NCI-H82 treated with DMSO at 0.1 percent for 48 hours (cell line): ENCODE results near the gene KREMEN2.
A peak's percentile ranks its signal among the peaks of the same experiment; 100 is the strongest.
"Not testable (repeated sequence)": the region's sequence is repeated elsewhere in the genome, so short reads cannot be mapped to it uniquely, and the experiment has no call there.

ENCODE experiments used
- DNase-seq: peaks from one replicate; lab custom pipeline; 2025; ENCODE audit not compliant: unreplicated experiment; lab: John Stamatoyannopoulos, UW

KREMEN2 gene

GRCh38 chr16:2963723-2964474 lies at the start of gene KREMEN2:
TSS of gene KREMEN2 (plus strand) at chr16:2964275. CDS start at chr16:2964521, 246 bp downstream.
- peak; percentile 86 for DNase-seq

DNA sequence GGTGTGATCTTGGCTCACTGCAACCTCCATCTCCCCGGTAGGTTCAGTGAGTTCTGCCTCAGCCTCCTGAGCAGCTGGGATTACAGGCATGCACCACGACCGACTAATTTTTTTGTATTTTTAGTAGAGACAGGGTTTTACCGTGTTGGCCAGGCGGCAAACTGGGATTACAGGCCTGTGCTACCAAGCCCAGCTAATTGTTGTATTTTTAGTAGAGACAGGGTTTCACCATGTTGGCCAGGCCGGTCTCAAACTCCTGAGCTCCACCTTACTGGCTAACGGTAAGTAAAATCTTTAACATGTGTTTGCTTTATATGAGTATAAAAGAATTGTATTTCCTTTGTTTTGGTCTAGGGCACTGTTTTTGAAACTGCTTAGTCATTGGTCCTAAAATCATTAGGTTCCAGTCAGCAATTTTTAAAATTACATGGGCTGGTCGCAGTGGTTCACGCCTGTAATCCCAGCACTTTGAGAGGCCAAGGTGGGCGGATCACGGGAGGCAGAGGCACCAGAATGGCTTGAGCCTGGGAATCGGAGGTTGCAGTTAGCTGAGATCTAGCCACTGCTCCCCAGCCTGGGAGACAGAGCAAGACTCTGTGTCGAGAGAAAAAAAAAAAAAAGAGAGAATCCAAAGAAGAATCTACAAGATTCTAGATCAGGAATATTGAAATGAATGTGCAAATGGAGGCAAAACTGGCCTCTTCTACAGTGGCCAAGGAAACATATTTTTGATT lies 48.7 kb upstream of the KREMEN2 start:
- DNase-seq: no peak

DNA sequence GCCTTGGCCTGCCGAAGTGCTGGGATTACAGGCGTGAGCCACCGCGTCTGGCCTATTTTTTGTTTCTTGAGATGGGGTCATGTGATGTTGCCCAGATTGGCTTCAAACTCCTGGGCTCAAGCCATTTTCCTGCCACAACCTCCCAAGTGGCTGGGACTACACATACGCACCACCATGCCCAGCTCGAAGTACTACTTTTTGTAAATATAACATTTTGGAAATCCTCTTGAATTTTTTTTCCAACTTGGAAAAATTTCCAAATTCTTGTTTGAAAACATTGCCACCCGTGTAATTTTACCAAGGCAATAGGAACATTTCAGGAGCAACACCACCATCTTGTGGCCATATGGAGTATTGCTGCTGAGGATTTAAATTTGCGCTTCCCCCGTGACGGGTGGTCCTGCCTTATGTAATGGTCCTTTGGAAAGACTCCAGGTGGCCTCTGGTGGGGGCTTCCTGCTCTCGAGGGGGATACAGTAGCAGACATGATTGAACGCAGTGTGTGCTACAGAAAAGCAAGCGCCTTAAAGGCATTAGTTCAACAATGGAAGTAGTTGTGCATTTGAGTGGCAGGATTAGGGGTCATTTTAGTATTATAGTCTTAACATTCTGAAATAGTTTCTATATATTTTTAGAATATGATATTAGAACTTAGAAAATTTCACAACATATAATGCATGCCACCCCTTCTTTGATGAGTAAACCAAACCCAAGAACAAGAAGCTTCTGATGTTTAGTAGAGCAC lies 44.4 kb upstream of the KREMEN2 start:
- DNase-seq: peak; percentile 32

DNA sequence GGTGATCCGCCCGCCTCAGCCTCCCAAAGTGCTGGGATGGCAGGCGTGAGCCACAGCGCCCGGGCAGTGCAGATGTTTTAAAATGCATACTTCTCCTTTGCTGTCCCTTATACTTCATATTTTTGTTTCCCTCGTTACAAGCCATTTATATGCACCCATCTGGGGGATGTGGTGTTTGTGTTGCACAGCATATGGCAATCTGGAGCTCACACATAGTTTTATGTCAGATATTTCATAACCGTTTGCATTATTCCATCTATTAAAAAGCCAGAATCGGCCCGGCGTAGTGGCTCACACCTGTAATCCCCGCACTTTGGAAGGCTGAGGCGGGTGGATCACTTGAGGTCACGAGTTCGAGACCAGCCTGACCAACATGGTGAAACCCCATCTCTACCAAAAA lies 40.6 kb upstream of the KREMEN2 start:
- no peak for DNase-seq

GRCh38 chr16:2924901-2925755 lies 38.9 kb upstream of the KREMEN2 start:
- no peak for DNase-seq

DNA sequence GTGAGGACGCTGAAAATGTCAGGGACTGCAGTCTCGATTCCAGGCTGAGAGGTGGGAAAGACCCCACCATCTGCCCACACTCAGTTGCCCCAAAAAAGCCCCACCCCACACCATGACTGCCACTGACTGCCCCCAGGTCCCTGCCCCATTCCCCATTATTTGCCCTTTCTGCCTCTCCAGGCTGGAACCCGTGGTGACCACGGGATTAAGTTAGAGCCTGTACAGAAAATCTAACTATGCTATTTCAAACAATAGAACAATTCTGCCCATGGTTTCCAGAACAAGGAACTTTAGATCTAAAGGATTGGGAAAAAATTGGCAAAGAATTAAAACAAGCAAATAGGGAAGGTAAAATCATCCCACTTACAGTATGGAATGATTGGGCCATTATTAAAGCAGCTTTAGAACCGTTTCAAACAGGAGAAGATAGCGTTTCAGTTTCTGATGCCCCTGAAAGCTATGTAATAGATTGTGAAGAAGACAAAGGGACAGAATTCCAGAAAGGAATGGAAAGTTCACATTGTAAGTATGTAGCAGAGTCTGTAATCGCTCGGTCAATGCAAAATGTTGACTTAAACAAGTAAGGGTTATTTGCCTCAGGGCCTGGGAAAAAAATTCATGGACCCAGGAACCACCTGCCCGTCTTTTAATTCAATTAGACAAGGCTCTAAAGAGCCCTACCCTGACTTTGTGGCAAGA lies 38.0 kb upstream of the KREMEN2 start:
- no peak for DNase-seq

- DNase-seq: no peak
These were observed 37.5 kb upstream of the KREMEN2 start for GRCh38 chr16:2926650-2926999.

DNA sequence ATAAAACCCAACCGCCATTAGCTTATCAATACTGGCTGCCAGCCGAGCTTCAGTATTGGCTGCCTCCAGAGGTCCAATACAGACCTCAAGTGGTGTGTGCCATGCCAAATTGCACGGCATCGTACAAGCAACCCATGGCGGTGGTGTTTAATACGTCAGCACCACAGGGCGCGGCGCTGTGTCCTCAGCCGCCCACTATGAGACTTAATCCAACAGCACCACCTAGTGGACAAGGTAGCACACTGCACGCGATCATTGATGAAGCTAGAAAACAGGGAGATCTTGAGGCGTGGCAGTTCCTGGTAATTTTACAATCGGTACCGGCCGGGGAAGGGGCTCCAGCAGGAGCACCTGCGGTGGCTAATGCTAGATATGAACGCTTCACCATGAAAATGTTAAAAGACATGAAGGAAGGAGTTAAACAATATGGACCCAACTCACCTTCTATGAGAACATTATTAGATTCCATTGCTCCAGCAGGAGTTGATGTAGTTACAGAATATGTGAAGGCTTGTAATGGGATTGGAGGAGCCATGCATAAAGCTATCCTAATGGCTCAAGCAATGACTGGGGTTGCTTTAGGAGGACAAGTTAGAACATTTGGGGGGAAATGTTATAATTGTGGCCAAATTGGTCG lies 36.9 kb upstream of the KREMEN2 start:
- peak; percentile 39 for DNase-seq

GRCh38 chr16:2928151-2928550 lies 35.9 kb upstream of the KREMEN2 start:
- DNase-seq: not testable (repeated sequence)

DNA sequence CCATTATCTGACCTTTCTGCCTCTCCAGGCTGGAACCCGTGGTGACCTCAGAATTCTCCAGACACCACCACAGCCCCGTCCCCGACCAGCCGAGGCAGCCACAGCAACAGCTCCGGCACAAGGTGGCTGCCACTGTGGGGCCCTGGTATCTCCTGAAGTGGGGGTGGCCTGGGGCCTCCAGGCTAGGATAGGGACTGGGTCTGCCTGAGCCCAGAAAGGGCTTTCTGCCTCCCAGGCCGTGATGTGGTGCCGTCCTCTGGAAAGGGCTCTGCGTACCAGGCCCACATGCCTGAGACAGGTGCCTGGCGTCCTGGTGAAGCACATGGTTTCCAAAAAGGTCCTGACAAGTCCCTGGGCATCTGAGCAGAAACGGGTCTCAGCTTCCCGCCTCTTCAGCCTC lies 35.3 kb upstream of the KREMEN2 start:
- no peak for DNase-seq

DNA sequence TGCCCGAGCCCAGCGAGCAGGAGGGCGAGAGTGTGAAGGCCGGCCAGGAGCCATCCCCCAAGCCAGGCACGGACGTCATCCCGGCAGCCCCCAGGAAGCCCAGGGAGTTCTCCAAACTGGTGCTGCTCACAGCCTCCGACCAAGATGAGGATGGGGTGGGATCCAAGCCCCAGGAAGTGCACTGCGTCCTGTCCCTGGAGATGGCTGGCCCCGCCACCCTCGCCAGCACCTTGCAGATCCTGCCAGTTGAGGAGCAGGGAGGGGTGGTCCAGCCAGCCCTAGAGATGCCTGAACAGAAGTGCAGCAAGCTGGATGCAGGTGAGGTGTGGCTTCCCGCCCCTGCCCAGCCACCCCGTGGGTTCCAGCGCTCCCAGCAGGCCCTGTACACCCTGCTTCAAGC lies 34.4 kb upstream of the KREMEN2 start:
- DNase-seq: no peak

DNA sequence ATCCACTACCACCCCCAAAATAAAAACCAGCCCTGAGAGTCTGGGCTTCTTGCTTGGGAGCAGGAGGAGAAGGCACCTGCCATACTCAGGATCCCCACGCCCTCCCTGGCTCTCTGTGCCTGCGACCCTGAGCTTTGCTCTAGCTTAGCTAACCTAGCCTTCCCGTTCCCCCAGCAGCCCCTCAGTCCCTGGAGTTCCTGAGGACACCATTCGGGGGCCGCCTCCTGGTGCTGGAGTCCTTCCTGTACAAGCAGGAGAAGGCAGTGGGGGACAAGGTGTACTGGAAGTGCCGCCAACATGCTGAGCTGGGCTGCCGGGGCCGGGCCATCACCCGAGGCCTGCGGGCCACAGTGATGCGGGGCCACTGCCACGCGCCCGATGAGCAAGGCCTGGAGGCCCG lies 33.8 kb upstream of the KREMEN2 start:
- DNase-seq: no peak

DNA sequence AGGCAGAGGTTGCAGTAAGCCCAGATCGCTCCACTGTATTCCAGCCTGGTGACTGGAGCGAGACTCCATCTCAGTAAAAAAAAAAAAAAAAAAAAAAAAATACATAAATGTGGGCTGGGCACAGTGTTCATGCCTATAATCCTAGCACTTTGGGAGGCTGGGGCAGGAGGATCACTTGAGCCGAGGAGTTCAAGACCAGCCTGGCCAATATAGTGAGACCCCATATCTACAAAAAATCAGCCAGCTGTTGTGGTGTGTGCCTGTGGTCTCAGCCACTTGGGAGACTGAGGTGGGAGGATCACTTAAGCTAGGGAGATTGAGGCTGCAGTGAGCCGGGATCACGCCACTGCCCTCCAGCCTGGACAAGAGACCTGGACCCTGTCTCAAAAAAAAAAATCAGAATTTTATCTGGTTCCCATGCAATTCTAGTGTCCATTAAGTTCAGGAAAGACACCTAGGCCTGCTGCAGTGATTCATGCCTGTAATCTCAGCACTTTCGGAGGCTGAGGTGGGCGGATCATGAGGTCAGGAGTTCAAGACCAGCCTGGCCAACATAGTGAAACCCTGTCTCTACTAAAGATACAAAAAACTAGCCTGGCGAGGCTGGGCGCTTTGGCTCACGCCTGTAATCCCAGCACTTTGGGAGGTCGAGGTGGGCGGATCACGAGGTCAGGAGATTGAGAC lies 32.7 kb upstream of the KREMEN2 start:
- not testable (repeated sequence) for DNase-seq

- no peak for DNase-seq
These were observed 30.9 kb upstream of the KREMEN2 start for GRCh38 chr16:2933136-2933535.

GRCh38 chr16:2933701-2934100 lies 30.4 kb upstream of the KREMEN2 start:
- DNase-seq: no peak

DNA sequence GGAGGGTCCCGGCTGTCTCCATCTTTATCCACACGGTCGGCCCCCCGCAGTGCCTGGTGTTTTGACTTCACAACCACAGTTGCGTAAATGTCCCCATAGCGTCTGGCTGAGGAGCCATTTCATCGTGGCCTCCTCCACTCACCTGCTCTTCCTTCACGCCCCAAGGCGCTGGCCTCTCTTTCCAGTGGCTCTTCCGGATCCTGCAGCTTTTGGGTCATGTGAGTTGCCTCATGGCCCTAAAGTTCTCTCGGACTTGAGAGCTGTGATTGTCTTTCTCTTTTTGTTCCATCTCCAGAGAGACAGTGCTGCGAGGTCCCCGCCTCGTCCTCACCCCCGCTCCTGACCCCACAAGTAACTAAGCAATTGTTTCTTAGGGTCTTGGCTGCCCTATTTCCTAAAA lies 29.6 kb upstream of the KREMEN2 start:
- no peak for DNase-seq

DNA sequence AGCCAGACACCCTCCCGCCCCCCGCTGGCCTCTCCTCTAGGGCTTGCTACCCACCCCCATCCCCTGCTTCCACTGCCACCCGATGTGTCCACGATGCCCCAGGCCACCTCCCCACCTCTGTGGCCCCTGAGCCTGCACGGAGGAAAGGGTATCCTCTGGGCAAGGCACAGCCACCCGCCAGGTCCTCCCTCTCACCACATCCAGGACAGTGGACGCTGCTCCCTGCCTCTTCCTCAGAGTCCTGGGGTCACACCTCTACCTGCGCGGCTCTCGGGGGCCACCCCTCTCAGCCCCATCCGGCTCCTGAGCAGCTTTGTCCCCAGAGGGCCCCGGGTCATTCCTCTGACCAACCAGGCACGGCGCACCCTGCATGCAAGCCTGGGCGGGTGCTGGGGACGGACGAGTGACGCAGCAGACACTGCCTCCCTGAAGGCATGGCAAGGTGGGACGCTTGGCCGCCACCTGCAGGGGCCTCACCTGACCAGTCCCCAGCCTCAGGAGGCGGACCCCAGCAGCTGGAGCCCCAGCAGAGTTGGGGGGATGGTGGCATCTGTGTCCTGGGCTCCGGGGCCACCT lies 27.6 kb upstream of the KREMEN2 start:
- no peak for DNase-seq

DNA sequence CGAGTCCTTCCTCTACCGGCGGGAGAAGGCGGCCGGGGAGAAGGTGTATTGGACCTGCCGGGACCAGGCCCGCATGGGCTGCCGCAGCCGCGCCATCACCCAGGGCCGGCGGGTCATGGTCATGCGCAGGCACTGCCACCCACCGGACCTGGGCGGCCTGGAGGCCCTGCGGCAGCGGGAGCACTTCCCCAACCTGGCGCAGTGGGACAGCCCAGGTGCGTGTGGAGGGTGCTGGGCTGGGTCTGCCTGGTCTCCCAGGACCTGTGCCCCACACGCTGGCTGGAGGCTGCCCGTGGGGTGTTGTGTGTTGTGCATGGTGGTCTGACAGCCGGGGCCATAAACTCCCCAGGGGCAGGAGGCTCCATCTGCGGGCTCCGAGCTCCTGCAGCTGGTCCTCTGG lies 26.9 kb upstream of the KREMEN2 start:
- no peak for DNase-seq

DNA sequence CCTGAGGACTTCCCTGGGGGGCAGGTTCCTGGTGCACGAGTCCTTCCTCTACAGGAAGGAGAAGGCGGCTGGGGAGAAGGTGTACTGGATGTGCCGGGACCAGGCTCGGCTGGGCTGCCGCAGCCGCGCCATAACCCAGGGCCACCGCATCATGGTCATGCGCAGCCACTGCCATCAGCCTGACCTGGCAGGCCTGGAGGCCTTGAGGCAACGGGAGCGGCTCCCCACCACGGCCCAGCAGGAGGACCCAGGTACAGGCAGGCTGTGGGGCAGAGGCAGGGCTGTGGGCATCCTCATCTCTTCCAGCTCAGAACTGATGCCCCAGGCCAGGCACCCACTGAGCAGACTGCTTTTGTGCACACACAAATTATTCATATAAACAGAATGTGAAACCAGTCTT lies 25.9 kb upstream of the KREMEN2 start:
- no peak for DNase-seq
